ENCODE results near the gene POLR3B. TPM values are rescaled to one million over a fixed set of nuclear protein-coding genes. Genes with fewer than 3 reads are reported as not detected.

Gene POLR3B
- total RNA-seq, 1 experiment from 2014 or later = 10.7 TPM

GRCh38 chr12:106329231-106329982, 28.1 kb upstream of the POLR3B start:
- DNase-seq (ENCODE audit: low read depth, low spot score) (no peak), ATAC-seq (no peak)
- intact Hi-C loops (cut with micrococcal nuclease) = no loop called here
- ChIA-PET CTCF (no interaction called here), RAD21 (ENCODE audit: low non-redundant PET in 1 of 2, low total read pairs in 2 of 2, uncharacterized antibody in 2 of 2, unreplicated experiment in 2 of 2) (no interaction called here), POLR2A (interaction anchor here (0.5 kb wide), 1 partner anchor 91 kb away, joined by 3 read pairs; no protein-coding TSS in a partner anchor)
- no peak overlapping the region for H3K4me3 ChIP-seq (replicated peaks in 1 of 2; ENCODE audit: low read depth in 1 of 2, low read length in 2 of 2)
- no peak overlapping the region for H3K4me2 ChIP-seq (ENCODE audit: low read length)
- H2AFZ ChIP-seq (ENCODE audit: low read depth, low read length, poor library complexity, severe bottlenecking) = no peak overlapping the region
- no peak overlapping the region for H3K9ac ChIP-seq (ENCODE audit: low read length)
- H3K27ac ChIP-seq (ENCODE audit: low read depth, low read length) = no peak overlapping the region
- H3K9me2 ChIP-seq (ENCODE audit: insufficient read depth) = no peaks in the 10 kb centered on the region
- BruUV-seq (replicated peaks) = no TSS peak
- no peaks in the 10 kb centered on the region for H3K9me3 ChIP-seq (ENCODE audit: control insufficient read depth in 1 of 2, insufficient read depth in 1 of 2, low read depth in 1 of 2, low read length in 2 of 2)
- H3K36me3 ChIP-seq (ENCODE audit: control insufficient read depth in 1 of 2, insufficient read depth in 2 of 2, low read length in 2 of 2) = no peaks in the 10 kb centered on the region
- no peaks in the 10 kb centered on the region for H4K20me1 ChIP-seq (ENCODE audit: insufficient read depth)
- TF ChIP-seq ZBTB33 (IDR thresholded peaks at IDR 0.05; ENCODE audit: extremely low read depth, insufficient replicate concordance, low read length) (no peak), POLR2AphosphoS5 (IDR thresholded peaks at IDR 0.05; ENCODE audit: low read depth, low read length) (no peak), POLR2A (IDR thresholded peaks at IDR 0.05; ENCODE audit: borderline replicate concordance, extremely low read depth, insufficient read depth, insufficient read length) (no peak), ZFX (IDR thresholded peaks at IDR 0.05) (no peak), JUND (IDR thresholded peaks at IDR 0.05) (no peak), REST (IDR thresholded peaks at IDR 0.05; ENCODE audit: low read depth) (no peak), EGR1 (IDR thresholded peaks at IDR 0.05; ENCODE audit: low read depth) (no peak), SRF (IDR thresholded peaks at IDR 0.05; ENCODE audit: low read depth) (no peak), EZH2 (IDR thresholded peaks at IDR 0.05) (no peak)
- no peaks in the 10 kb centered on the region for H3K27me3 ChIP-seq (ENCODE audit: insufficient read depth, low read length)
- no peaks in the 10 kb centered on the region for H3K79me2 ChIP-seq (ENCODE audit: insufficient read depth, low read length)
- H3K4me1 ChIP-seq (ENCODE audit: control insufficient read depth in 1 of 2, insufficient read depth in 2 of 2, low read length in 2 of 2) = no peaks in the 10 kb centered on the region

Data from HCT116 (cell line).